ENCODE data around the gene CCDC88C. TPM values are rescaled to one million over a fixed set of nuclear protein-coding genes. Genes with fewer than 3 reads are reported as not detected.

Gene CCDC88C
- polyA plus RNA-seq, 4 donors: 32.6 to 36.2 (median 34.0) TPM

DNA sequence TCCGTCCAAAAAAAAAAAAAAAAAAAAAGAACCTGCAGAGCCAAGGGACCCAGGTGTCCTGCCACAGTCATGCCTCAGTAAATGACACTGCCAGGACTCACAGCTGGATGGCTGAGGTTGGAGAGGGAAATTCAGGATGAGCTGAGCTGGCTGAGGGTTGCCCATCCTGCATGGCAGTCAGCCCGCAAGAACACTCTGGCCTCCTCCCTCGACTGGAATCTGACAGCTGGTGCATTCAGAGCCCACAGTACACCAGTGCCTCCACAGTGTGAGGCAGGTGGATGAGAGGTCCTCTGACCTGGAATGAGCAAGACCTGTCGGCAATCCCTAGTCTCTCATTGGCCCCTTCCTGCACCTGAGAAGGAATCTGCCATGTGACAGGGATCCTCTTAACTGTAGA, 98.7 kb downstream of the CCDC88C start:
- DNase-seq (ENCODE audit: low read depth in 4 of 4, low spot score in 3 of 4): no peak

GRCh38 chr14:91317381-91318308, 100.0 kb downstream of the CCDC88C start:
- no peak for DNase-seq (ENCODE audit: low read depth in 4 of 4, low spot score in 3 of 4)

DNA sequence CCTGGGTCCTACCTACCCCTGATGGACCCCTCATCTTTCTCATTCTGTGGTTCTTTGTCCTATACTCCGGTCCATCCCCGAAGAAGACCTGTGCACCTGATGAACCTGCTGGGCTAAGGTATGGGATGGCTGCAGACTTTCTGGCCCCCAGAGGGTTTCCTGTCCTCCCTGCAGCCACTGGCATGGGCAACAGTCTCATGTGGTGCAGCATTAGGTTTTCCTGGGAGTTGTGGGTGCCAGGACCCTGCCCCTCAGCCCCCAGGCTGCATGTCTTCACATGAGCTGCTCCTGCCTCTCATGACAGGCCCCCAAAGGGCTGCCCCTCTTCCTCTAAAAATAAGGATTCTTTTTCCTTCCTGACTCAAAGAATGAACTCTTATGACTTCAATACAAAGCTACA, 100.9 kb downstream of the CCDC88C start:
- DNase-seq (ENCODE audit: low read depth in 4 of 4, low spot score in 3 of 4): no peak

DNA sequence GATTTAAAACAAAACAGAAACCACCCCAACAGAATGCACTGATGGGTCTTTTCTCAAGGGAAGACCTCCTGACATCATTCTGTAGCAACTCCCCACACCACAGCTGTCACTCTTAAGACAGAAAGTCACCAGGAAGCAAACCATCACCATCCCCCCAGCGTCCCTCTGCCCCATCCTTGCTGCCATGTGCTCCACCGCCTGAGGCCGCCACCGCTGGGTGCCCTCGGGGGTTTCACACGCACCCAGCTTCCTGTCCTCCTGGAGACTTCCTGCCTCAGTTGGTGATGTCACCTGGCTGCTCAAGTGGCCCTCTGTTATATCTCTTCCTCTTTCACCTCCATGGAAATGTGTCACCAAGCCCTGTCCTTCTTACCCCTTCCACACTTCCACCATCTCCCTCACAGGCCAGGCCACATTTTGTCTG, 101.8 kb downstream of the CCDC88C start:
- DNase-seq (ENCODE audit: low read depth in 4 of 4, low spot score in 3 of 4): no peak

DNA sequence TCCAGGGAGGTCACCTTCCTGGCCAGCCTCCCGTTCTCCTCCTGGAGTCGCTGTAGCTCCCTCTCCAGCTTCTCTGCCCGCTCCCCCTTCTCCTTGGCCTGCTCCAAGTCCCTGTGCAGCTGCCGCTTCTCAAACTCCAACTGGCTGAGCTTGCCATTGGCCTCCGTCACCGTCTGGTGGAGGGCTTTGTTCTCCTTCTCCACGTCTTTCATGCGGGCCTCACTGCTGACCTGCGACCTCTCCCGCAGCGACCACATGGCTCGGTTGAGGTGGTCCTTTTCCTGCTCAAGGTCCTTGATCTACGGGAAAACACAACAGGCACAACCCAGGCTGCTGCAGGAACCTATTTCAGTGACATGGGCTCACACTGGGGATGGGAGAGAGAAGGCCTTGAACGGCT, 103.8 kb downstream of the CCDC88C start:
- DNase-seq (ENCODE audit: low read depth in 4 of 4, low spot score in 3 of 4): no peak

DNA sequence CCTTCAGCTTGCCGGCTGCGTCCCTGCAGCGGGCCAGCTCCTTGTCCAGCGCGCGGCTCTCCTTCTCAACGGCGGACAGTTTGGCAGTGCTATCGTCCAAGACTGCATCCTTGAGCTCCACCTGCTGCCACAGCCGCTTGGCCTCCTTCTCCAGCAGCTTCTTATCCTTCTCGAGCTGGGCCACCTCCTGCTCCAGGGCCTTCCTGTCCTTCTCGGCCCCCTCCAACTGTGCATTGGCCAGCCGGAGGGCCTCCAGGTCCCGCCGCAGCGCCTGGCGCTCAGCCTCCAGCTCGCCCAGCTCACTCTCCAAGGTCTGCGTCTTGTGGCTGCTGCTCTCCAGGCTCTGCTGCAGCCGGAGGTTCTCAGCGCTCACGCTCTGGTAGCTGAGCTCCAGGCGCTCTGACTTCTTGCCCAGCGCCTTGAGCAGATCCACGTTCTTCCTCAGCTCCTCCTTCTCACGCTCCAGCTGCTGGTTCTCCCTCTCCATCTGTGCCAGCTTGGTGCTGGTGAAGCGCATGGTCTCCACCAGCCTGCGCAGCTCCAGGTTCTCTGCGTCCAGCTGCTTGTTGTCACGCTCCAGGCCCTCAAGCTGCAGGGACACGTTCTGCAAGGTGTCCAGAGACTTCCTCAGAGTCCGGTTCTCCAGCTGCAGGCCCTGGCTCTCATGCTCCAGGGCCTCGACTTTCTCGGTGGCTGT, 104.3 kb downstream of the CCDC88C start:
- no peak for DNase-seq (ENCODE audit: low read depth in 4 of 4, low spot score in 3 of 4)

DNA sequence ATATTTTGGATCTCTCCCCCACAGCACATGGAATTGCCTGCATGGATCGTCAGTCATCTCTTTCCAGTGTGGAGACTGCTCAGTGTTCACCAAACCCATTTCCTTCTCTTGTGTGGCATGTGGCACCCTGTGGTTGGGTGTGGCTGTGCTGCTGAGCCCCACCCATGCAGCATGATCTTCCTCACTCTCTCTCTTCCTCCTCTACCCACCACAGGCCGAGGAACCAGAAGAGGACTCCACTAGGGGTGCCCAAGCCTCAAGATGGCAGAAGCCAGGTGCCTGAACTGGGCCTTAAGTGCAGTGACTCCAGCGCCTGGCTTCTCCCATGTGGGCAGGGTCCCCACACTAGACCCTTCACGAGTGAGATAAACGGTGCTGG, 106.3 kb downstream of the CCDC88C start:
- DNase-seq (ENCODE audit: low read depth in 4 of 4, low spot score in 3 of 4): no peak

- no peak for DNase-seq (ENCODE audit: low read depth in 4 of 4, low spot score in 3 of 4)
Observed at GRCh38 chr14:91310606-91311283, 106.9 kb downstream of the CCDC88C start.

DNA sequence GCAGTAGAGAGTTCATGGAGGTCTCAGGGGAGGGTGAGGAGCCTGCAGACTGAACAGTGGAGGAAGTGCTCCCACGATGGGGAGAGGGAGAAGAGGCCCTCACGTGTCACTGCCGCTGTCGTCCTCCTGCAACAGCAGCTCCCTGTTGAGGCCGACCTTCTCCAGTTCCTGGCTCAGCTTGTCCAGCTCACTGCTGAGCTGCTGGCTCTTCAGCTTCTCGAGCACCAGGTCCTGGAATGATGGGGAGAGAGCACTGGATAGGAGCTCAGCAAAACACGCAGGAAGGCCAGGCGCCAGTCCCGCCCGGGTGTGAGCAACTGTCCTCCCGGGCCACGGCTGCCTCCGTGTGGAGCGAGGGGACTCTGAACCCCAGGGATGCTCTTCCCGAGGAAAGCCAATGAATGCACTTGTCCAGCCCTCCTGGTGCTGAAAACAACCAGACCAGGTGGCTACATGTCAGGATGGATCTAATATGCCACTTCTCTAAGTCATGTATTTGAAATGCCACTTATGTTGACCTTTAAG, 107.8 kb downstream of the CCDC88C start:
- no peak for DNase-seq (ENCODE audit: low read depth in 4 of 4, low spot score in 3 of 4)

- DNase-seq (ENCODE audit: low read depth in 4 of 4, low spot score in 3 of 4): no peak
Observed at GRCh38 chr14:91308337-91308736, 109.3 kb downstream of the CCDC88C start.

DNA sequence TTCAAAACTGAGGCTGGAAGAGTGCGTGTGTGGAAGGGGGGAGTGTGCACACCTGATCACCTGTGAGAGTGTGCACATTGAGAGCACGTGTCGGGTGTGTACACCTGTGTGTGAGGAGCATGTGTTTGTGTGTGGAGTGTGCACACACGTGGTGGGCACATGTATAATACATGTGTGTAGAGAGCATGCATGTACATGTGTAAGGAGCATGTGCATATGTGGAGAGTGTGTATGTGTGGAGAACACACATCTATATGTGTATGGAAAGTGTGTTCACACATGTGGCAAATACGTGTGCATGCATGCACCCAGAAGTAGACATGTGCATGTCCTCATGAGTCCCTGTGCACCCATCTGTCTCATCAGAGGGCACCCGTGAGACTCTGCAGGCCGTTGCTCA, 110.0 kb downstream of the CCDC88C start:
- no peak for DNase-seq (ENCODE audit: low read depth in 4 of 4, low spot score in 3 of 4)

DNA sequence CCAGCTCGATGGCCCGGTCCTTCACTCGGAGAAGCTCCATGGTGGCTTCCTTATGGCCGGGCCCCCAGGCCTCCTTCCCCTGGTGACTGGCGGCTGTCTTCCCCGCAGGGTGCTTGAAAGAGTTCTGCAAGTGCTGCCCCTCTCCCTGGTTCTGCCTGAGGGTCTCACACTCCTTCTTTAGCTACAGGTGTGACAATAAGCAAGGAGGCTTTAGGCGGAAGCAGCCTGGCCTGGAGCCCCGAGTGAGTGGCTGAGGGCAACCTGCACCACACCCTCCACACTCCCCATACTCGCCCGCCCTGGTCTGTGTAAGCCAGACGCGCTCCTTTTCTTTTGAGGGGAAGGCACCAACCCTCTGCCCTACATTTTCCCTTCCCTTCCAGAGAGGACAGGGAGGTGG, 110.6 kb downstream of the CCDC88C start:
- no peak for DNase-seq (ENCODE audit: low read depth in 4 of 4, low spot score in 3 of 4)

DNA sequence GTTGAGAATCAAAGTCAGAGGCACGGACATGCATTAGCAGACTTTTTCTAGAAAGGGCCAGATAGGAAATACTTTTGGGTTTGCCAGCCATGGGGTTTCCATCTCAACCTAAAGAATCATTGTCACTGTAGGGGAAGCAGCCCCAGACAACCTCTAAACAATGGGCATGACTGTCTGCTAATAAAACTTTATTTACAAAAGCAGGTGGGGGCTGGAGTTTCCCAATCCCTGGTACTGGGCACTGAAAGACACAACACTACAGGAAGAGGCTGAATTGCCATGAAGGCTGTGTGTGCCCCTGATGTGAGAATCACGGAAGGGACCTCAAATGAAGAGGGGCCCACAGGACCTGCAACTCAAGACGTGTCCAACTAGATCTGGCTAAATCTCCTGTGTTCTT, 111.1 kb downstream of the CCDC88C start:
- no peak for DNase-seq (ENCODE audit: low read depth in 4 of 4, low spot score in 3 of 4)

GRCh38 chr14:91305650-91306431, 111.8 kb downstream of the CCDC88C start:
- no peak for DNase-seq (ENCODE audit: low read depth in 4 of 4, low spot score in 3 of 4)

- DNase-seq (ENCODE audit: low read depth in 4 of 4, low spot score in 3 of 4): no peak
Observed at GRCh38 chr14:91303924-91304229, 113.7 kb downstream of the CCDC88C start.

DNA sequence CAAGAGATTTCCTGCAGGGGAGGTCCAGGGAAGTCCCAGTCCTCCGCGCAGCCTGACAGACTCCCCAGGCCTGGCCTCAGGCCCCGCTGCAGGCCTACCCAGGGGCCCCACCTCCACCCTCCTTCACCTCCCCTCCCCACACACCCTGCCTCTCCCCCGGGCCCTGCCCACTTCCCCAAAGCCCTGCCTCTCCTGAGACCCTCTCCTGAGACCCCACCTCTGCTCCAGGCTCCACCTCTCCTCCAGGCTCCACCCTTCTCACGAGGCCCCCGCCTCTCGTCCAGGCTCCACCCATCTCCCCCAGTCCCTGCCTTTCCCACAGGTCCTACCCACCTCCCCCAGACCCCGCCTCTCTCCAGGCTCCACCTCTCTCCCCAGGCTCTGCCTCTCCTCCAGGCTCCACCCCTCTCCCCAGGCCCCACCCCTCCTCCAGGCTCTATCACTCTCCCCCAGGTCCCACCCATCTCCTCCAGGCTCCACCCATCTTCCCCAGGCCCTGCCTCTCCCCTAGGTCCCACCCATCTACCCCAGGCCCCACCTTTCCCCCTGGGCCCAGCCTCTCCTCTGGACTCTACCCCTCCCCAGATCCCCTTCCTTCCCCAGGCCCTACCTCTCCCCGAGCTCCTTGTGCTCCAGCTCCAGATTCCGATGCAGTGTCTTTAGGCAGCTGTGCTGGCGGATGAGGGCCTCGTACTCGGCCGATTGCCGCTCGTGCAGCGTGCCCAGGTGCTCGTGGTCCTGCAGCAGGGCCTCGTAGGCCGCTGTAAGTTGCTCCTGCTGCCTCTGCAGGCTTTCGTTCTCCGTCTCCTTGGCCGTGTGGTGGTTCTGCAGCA, 114.3 kb downstream of the CCDC88C start:
- no peak for DNase-seq (ENCODE audit: low read depth in 4 of 4, low spot score in 3 of 4)

GRCh38 chr14:91302391-91302790, 115.2 kb downstream of the CCDC88C start:
- no peak for DNase-seq (ENCODE audit: low read depth in 4 of 4, low spot score in 3 of 4)

GRCh38 chr14:91300957-91301356, 116.7 kb downstream of the CCDC88C start:
- no peak for DNase-seq (ENCODE audit: low read depth in 4 of 4, low spot score in 3 of 4)

DNA sequence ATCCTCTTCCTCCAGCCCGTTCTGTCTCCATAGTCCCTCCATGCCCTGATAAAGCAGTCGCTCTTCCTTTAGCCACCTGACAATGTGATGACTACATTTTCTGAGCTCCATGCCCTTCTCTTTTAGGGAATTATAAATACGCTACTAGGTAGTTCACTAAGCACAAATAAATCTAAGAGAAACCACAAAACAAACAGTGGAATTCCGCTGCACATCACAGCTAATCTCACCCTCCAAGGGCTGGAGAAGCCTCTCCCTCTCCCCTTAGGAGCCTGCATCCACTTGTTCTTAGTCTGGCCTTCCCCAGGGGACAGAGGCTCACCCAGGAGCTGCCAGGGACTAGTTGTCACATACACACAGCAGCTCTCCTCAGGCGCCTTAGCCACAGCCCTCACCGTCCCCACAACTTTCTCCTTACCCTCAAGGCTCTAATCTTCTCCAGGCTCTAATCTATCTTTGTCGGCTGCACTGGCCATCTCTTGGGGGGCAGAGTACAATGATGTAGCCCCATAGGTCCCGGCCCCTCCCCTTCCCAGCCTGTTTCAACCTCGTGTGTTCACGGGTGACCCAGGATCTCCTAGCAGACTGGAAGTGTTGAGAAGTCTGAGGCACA, 117.2 kb downstream of the CCDC88C start:
- DNase-seq (ENCODE audit: low read depth in 4 of 4, low spot score in 3 of 4): no peak
